ENCODE data around the gene CIAO1. TPM values are rescaled to one million over a fixed set of nuclear protein-coding genes. Genes with fewer than 3 reads are reported as not detected.

CIAO1 gene
- total RNA-seq, 4 donors from 2014 or later: 83.2 to 141 (median 122) TPM

- no peak for TF ChIP-seq CTCF (IDR thresholded peaks at IDR 0.05; ENCODE audit: low read depth)
These were observed 51.0 kb downstream of the CIAO1 start for GRCh38 chr2:96316999-96317398.

GRCh38 chr2:96317584-96317997 is 51.6 kb downstream of the CIAO1 start:
- no peak for TF ChIP-seq CTCF (IDR thresholded peaks at IDR 0.05; ENCODE audit: low read depth)

GRCh38 chr2:96318723-96319122 is 52.7 kb downstream of the CIAO1 start:
- TF ChIP-seq CTCF (IDR thresholded peaks at IDR 0.05; ENCODE audit: low read depth): no peak

GRCh38 chr2:96319396-96319795 is 53.4 kb downstream of the CIAO1 start:
- TF ChIP-seq CTCF (IDR thresholded peaks at IDR 0.05; ENCODE audit: low read depth): no peak

GRCh38 chr2:96320326-96320725 is 54.3 kb downstream of the CIAO1 start:
- TF ChIP-seq CTCF (IDR thresholded peaks at IDR 0.05; ENCODE audit: low read depth): no peak

GRCh38 chr2:96320728-96321622 is 55.0 kb downstream of the CIAO1 start:
- no peak for TF ChIP-seq CTCF (IDR thresholded peaks at IDR 0.05; ENCODE audit: low read depth)

Other genes starting within 250 kb of the CIAO1 start
- 1 to 10 TPM; 1.5 to 7.0 (median 3.9) TPM for gene GPAT2, start 231.3 kb upstream of the CIAO1 start, total RNA-seq
- gene ADRA2B, start 149.7 kb upstream of the CIAO1 start, total RNA-seq: 1 to 10 TPM in 2 of 4 donors, under 1 TPM in 2; 0.33 to 4.6 (median 1.4) TPM
- under 1 TPM in 1 of 4 donors, not detected in 3; 0.34 TPM for gene ASTL, start 127.7 kb upstream of the CIAO1 start, total RNA-seq
- 10 to 100 TPM in 1 of 4 donors, 1 to 10 TPM in 3; 2.6 to 10.2 (median 7.9) TPM for gene DUSP2, start 120.8 kb upstream of the CIAO1 start, total RNA-seq
- 100 to 1,000 TPM in 3 of 4 donors, 10 to 100 TPM in 1; 96.7 to 184 (median 127) TPM for gene STARD7, start 57.4 kb upstream of the CIAO1 start, total RNA-seq
- gene TMEM127, start 228 bp upstream of the CIAO1 start, total RNA-seq: 10 to 100 TPM; 26.4 to 42.8 (median 29.9) TPM
- gene SNRNP200, start 39.3 kb downstream of the CIAO1 start, total RNA-seq: 100 to 1,000 TPM in 1 of 4 donors, 10 to 100 TPM in 3; 67.8 to 106 (median 83.4) TPM
- 1 to 10 TPM in 3 of 4 donors, under 1 TPM in 1; 0.98 to 4.3 (median 2.5) TPM for gene ITPRIPL1, start 59.1 kb downstream of the CIAO1 start, total RNA-seq
- gene NCAPH, start 69.5 kb downstream of the CIAO1 start, total RNA-seq: 1 to 10 TPM in 3 of 4 donors, not detected in 1; 1.3 to 9.5 (median 1.8) TPM
- 1 to 10 TPM in 1 of 4 donors, not detected in 3; 3.6 TPM for gene NEURL3, start 239.1 kb downstream of the CIAO1 start, total RNA-seq